ENCODE results near the gene ATG7.
A peak's percentile ranks its signal among the peaks of the same experiment; 100 is the strongest.

ATG7 gene

DNA sequence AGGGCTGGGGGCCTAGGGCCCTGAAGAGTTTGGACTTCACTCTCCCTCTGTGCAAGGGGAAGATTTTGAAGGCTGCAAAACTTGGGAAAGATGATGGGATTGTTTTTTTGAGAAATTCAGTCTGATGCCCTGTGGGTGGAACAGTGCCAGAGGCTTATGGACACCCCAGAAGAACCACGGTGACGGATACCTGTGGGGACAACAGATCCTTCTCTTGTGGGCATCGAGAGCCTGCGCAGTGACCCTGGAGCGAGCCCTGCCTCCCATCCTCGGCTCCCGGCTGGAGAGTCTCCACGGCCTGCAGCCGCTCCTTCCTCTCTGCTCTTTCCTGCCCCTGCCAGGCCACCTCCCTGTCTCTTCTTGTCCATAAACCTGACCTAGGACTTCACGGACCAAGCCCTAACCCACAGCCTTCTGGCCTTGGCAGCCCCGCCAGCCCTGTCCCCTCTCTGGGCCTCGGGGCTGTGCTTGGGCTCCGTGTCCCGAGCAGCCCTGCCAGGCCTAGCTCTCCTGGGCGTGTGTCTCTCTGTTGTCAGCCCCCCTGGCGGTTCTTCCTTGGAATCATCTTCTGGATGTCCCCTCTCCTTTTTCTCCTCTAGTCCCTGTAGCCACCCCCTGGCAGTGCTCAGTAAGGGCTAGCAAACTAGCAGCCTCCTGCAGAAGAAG, 273.1 kb downstream of the ATG7 start:
- no peak for DNase-seq (ENCODE audit: low read depth)
- H3K4me3 ChIP-seq (ENCODE audit: low read depth, low read length), result no peak overlapping the region
- no peak for TF ChIP-seq CTCF (IDR thresholded peaks at IDR 0.05; ENCODE audit: low read depth, low read length, missing control alignments)
- in situ Hi-C loops (cut with HindIII; ENCODE audit: low sequenced_read_pairs), result no loop called here

- no peak for DNase-seq (ENCODE audit: low read depth)
- in situ Hi-C loops (cut with HindIII; ENCODE audit: low sequenced_read_pairs), result no loop called here
- no peak overlapping the region for H3K4me3 ChIP-seq (ENCODE audit: low read depth, low read length)
- no peak for TF ChIP-seq CTCF (IDR thresholded peaks at IDR 0.05; ENCODE audit: low read depth, low read length, missing control alignments)
Observed at GRCh38 chr3:11546657-11547302, 274.6 kb downstream of the ATG7 start.

DNA sequence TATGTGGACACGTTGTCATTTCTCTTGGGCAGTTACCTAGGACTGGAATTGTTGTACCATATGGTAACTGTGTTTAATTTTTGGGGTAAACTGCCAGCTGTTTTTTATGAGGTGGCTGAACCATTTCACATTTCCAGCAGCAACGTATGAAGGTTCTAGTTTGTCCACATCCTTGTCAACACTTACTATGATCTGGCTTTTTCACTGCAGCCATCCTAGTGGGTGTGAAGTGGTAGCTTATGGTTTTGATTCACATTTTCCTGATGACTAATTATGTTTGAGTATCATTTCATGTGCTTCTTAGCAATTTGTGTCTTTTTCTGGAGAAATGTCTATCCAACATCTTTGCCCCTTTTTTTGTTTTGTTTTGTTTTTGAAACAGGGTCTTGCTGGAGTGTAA, 275.3 kb downstream of the ATG7 start:
- TF ChIP-seq CTCF (IDR thresholded peaks at IDR 0.05; ENCODE audit: low read depth, low read length, missing control alignments), result no peak
- in situ Hi-C loops (cut with HindIII; ENCODE audit: low sequenced_read_pairs), result no loop called here
- no peak for DNase-seq (ENCODE audit: low read depth)
- H3K4me3 ChIP-seq (ENCODE audit: low read depth, low read length), result no peak overlapping the region

DNA sequence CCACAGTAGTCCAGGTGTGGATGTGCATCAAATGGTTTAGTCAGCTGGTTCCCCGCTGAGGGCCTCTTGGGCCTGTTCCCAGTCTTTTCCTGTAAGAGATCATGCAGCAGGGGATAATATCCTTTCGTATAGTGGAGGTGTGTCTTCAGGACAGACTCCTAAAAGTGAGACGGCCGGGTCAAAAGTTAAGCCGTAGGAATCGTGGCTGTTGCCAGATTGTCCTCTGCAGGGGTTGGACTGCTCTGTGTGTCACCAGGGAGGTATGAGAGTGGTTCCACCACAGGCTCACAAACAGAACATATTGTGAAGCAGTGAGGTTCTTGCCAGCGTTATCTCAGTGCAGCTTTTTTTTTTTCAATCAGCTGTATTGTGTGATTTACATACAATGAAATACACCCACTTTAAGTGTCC, 276.5 kb downstream of the ATG7 start:
- no peak for TF ChIP-seq CTCF (IDR thresholded peaks at IDR 0.05; ENCODE audit: low read depth, low read length, missing control alignments)
- peak; percentile 88 for DNase-seq (ENCODE audit: low read depth)
- H3K4me3 ChIP-seq (ENCODE audit: low read depth, low read length), result no peak overlapping the region
- in situ Hi-C loops (cut with HindIII; ENCODE audit: low sequenced_read_pairs), result no loop called here

DNA sequence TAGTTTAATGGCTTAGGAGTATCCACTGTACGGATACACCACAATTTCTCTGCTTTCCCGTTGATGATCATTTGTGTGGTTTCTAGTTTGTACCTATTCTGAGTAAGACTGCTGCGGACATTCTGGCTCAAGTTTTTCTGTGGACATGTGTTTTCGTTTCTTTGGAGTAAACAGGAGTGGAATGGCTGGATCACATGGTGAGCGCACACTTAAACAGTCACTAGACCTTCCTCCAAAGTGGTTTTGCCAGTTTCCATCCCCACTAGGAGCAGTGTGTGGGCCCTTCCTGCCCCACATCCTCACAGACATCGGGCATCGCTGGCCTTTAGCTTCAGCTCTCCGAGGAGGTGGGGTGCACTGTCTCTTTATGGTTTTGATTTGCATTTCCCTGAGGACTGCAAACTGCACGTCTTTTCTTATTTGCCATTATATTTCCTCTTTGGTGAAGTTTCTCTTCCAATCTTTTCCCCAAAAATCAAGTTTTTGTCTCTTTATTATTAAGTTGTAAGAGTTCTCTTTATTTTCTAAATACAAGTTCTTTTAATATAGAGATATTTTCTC, 277.5 kb downstream of the ATG7 start:
- in situ Hi-C loops (cut with HindIII; ENCODE audit: low sequenced_read_pairs), result loop anchor here (25.0 kb wide), 1 partner anchor 162 kb away; no protein-coding TSS in a partner anchor
- H3K4me3 ChIP-seq (ENCODE audit: low read depth, low read length), result no peak overlapping the region
- DNase-seq (ENCODE audit: low read depth), result no peak
- no peak for TF ChIP-seq CTCF (IDR thresholded peaks at IDR 0.05; ENCODE audit: low read depth, low read length, missing control alignments)

GRCh38 chr3:11551036-11551435, 278.8 kb downstream of the ATG7 start:
- TF ChIP-seq CTCF (IDR thresholded peaks at IDR 0.05; ENCODE audit: low read depth, low read length, missing control alignments), result no peak
- no peak overlapping the region for H3K4me3 ChIP-seq (ENCODE audit: low read depth, low read length)
- no peak for DNase-seq (ENCODE audit: low read depth)
- in situ Hi-C loops (cut with HindIII; ENCODE audit: low sequenced_read_pairs), result loop anchor here (25.0 kb wide), 1 partner anchor 164 kb away; no protein-coding TSS in a partner anchor

All from astrocyte of the cerebellum (primary cell).